ENCODE data around the gene HP.
"Not testable (repeated sequence)": the region's sequence is repeated elsewhere in the genome, so short reads cannot be mapped to it uniquely, and the experiment has no call there.

GRCh38 chr16:72008065-72008423, 46.3 kb upstream of the HP start:
- not testable (repeated sequence) for TF ChIP-seq POLR2A (IDR thresholded peaks at IDR 0.05; ENCODE audit: low read depth, low read length); POLR2AphosphoS5 (IDR thresholded peaks at IDR 0.05; ENCODE audit: low read depth, low read length); POU2F2 (IDR thresholded peaks at IDR 0.05; ENCODE audit: low read depth, low read length); PAX5 (IDR thresholded peaks at IDR 0.05; ENCODE audit: insufficient read depth, low read length, severe bottlenecking); TAF1 (IDR thresholded peaks at IDR 0.05; ENCODE audit: low read depth, low read length)
